Measurements from ENCODE around the gene RNH1.

RNH1 gene

GRCh38 chr11:454801-455565, 52.1 kb downstream of the RNH1 start:
- Histone ChIP-seq H3K4me1 (ENCODE audit: control insufficient read depth, insufficient read depth, low read length) (peaks cover 9% of the 10 kb centered on the region), H3K4me2 (ENCODE audit: low read length) (no peak overlapping the region), H3K36me3 (ENCODE audit: insufficient read depth, low read length) (peaks cover 19% of the 10 kb centered on the region), H3K27me3 (ENCODE audit: control insufficient read depth, insufficient read depth, low read length) (no peaks in the 10 kb centered on the region), H3K4me3 (ENCODE audit: low read length) (no peak overlapping the region), H3K9ac (ENCODE audit: low read depth, low read length) (no peak overlapping the region), H3K9me3 (replicated peaks; ENCODE audit: low read length) (no peaks in the 10 kb centered on the region)

GRCh38 chr11:454043-454442, 53.0 kb downstream of the RNH1 start:
- Histone ChIP-seq H3K9ac (ENCODE audit: low read depth, low read length) (no peak overlapping the region), H3K27me3 (ENCODE audit: control insufficient read depth, insufficient read depth, low read length) (no peaks in the 10 kb centered on the region), H3K36me3 (ENCODE audit: insufficient read depth, low read length) (peaks cover 15% of the 10 kb centered on the region), H3K4me1 (ENCODE audit: control insufficient read depth, insufficient read depth, low read length) (peaks cover 17% of the 10 kb centered on the region), H3K4me2 (ENCODE audit: low read length) (no peak overlapping the region), H3K4me3 (ENCODE audit: low read length) (no peak overlapping the region), H3K9me3 (replicated peaks; ENCODE audit: low read length) (no peaks in the 10 kb centered on the region)

- Histone ChIP-seq H3K9me3 (replicated peaks; ENCODE audit: low read length) (no peaks in the 10 kb centered on the region), H3K9ac (ENCODE audit: low read depth, low read length) (no peak overlapping the region), H3K4me2 (ENCODE audit: low read length) (no peak overlapping the region), H3K4me1 (ENCODE audit: control insufficient read depth, insufficient read depth, low read length) (peaks cover 21% of the 10 kb centered on the region), H3K36me3 (ENCODE audit: insufficient read depth, low read length) (peaks cover 15% of the 10 kb centered on the region), H3K4me3 (ENCODE audit: low read length) (no peak overlapping the region), H3K27me3 (ENCODE audit: control insufficient read depth, insufficient read depth, low read length) (no peaks in the 10 kb centered on the region)
Measured at GRCh38 chr11:453564-453963, 53.5 kb downstream of the RNH1 start.

GRCh38 chr11:452916-453527, 54.0 kb downstream of the RNH1 start:
- no peaks in the 10 kb centered on the region for H3K9me3 ChIP-seq (replicated peaks; ENCODE audit: low read length)
- H3K9ac ChIP-seq (ENCODE audit: low read depth, low read length), result no peak overlapping the region
- no peaks in the 10 kb centered on the region for H3K27me3 ChIP-seq (ENCODE audit: control insufficient read depth, insufficient read depth, low read length)
- no peak overlapping the region for H3K4me3 ChIP-seq (ENCODE audit: low read length)
- no peak overlapping the region for H3K4me2 ChIP-seq (ENCODE audit: low read length)
- peaks cover 24% of the 10 kb centered on the region for H3K4me1 ChIP-seq (ENCODE audit: control insufficient read depth, insufficient read depth, low read length)
- H3K36me3 ChIP-seq (ENCODE audit: insufficient read depth, low read length), result peaks cover 15% of the 10 kb centered on the region

- Histone ChIP-seq H3K9me3 (replicated peaks; ENCODE audit: low read length) (no peaks in the 10 kb centered on the region), H3K9ac (ENCODE audit: low read depth, low read length) (no peak overlapping the region), H3K4me2 (ENCODE audit: low read length) (peak overlapping the region; percentile 96), H3K36me3 (ENCODE audit: insufficient read depth, low read length) (peaks cover 15% of the 10 kb centered on the region), H3K27me3 (ENCODE audit: control insufficient read depth, insufficient read depth, low read length) (no peaks in the 10 kb centered on the region), H3K4me1 (ENCODE audit: control insufficient read depth, insufficient read depth, low read length) (peaks cover 24% of the 10 kb centered on the region), H3K4me3 (ENCODE audit: low read length) (no peak overlapping the region)
Measured at GRCh38 chr11:452203-452744, 54.8 kb downstream of the RNH1 start.

GRCh38 chr11:451738-452137, 55.3 kb downstream of the RNH1 start:
- Histone ChIP-seq H3K9ac (ENCODE audit: low read depth, low read length) (peak overlapping the region; percentile 94), H3K36me3 (ENCODE audit: insufficient read depth, low read length) (peaks cover 15% of the 10 kb centered on the region), H3K27me3 (ENCODE audit: control insufficient read depth, insufficient read depth, low read length) (no peaks in the 10 kb centered on the region), H3K4me1 (ENCODE audit: control insufficient read depth, insufficient read depth, low read length) (peaks cover 24% of the 10 kb centered on the region), H3K9me3 (replicated peaks; ENCODE audit: low read length) (no peaks in the 10 kb centered on the region), H3K4me2 (ENCODE audit: low read length) (peak overlapping the region; percentile 96), H3K4me3 (ENCODE audit: low read length) (peak overlapping the region; percentile 100)

GRCh38 chr11:450809-451451, 56.1 kb downstream of the RNH1 start:
- H3K36me3 ChIP-seq (ENCODE audit: insufficient read depth, low read length), result peaks cover 15% of the 10 kb centered on the region
- peak overlapping the region; percentile 96 for H3K4me2 ChIP-seq (ENCODE audit: low read length)
- H3K4me3 ChIP-seq (ENCODE audit: low read length), result peak overlapping the region; percentile 100
- no peaks in the 10 kb centered on the region for H3K9me3 ChIP-seq (replicated peaks; ENCODE audit: low read length)
- H3K27me3 ChIP-seq (ENCODE audit: control insufficient read depth, insufficient read depth, low read length), result no peaks in the 10 kb centered on the region
- H3K4me1 ChIP-seq (ENCODE audit: control insufficient read depth, insufficient read depth, low read length), result peaks cover 24% of the 10 kb centered on the region
- H3K9ac ChIP-seq (ENCODE audit: low read depth, low read length), result peak overlapping the region; percentile 94

GRCh38 chr11:449889-450808, 56.9 kb downstream of the RNH1 start, which contains the start of gene PTDSS2:
Gene PTDSS2 (plus strand): TSS chr11:450279. CDS start chr11:450456, 177 bp downstream.
- Histone ChIP-seq H3K4me1 (ENCODE audit: control insufficient read depth, insufficient read depth, low read length) (peaks cover 24% of the 10 kb centered on the region), H3K36me3 (ENCODE audit: insufficient read depth, low read length) (peaks cover 15% of the 10 kb centered on the region), H3K4me3 (ENCODE audit: low read length) (peak within 1 kb of the TSS; percentile 100)

GRCh38 chr11:447923-448731, 58.9 kb downstream of the RNH1 start:
- Histone ChIP-seq H3K4me2 (ENCODE audit: low read length) (peak overlapping the region; percentile 96), H3K36me3 (ENCODE audit: insufficient read depth, low read length) (peaks cover 3% of the 10 kb centered on the region), H3K4me3 (ENCODE audit: low read length) (peak overlapping the region; percentile 82), H3K4me1 (ENCODE audit: control insufficient read depth, insufficient read depth, low read length) (peaks cover 32% of the 10 kb centered on the region), H3K9me3 (replicated peaks; ENCODE audit: low read length) (no peaks in the 10 kb centered on the region), H3K27me3 (ENCODE audit: control insufficient read depth, insufficient read depth, low read length) (peaks cover 5% of the 10 kb centered on the region), H3K9ac (ENCODE audit: low read depth, low read length) (peak overlapping the region; percentile 85)

More at GRCh38 chr11:449889-450808, 56.9 kb downstream of the RNH1 start, which contains the start of gene PTDSS2:
- no peaks in the 10 kb centered on the region for H3K9me3 ChIP-seq (replicated peaks; ENCODE audit: low read length)
- H3K4me2 ChIP-seq (ENCODE audit: low read length), result peak within 1 kb of the TSS; percentile 96
- H3K9ac ChIP-seq (ENCODE audit: low read depth, low read length), result peak within 1 kb of the TSS; percentile 94
- H3K27me3 ChIP-seq (ENCODE audit: control insufficient read depth, insufficient read depth, low read length), result no peaks in the 10 kb centered on the region

- peaks cover 5% of the 10 kb centered on the region for H3K27me3 ChIP-seq (ENCODE audit: control insufficient read depth, insufficient read depth, low read length)
- no peaks in the 10 kb centered on the region for H3K9me3 ChIP-seq (replicated peaks; ENCODE audit: low read length)
- peaks cover 32% of the 10 kb centered on the region for H3K4me1 ChIP-seq (ENCODE audit: control insufficient read depth, insufficient read depth, low read length)
- H3K36me3 ChIP-seq (ENCODE audit: insufficient read depth, low read length), result no peaks in the 10 kb centered on the region
- H3K4me3 ChIP-seq (ENCODE audit: low read length), result no peak overlapping the region
- H3K9ac ChIP-seq (ENCODE audit: low read depth, low read length), result no peak overlapping the region
- H3K4me2 ChIP-seq (ENCODE audit: low read length), result no peak overlapping the region
Measured at GRCh38 chr11:446891-447290, 60.2 kb downstream of the RNH1 start.

Measured in skeletal muscle satellite cell (primary cell).